Esophagus squamous epithelium (tissue), 5 donors: Measurements from ENCODE around the gene SCAPER. TPM values are rescaled to one million over a fixed set of nuclear protein-coding genes. Genes with fewer than 3 reads are reported as not detected.

Experiments
- DNase-seq: peaks from one replicate; lab custom pipeline; 2025; lab: John Stamatoyannopoulos, UW
- H3K27ac ChIP-seq, 4 donors: fragments of 200-600 bp; sonication (generic); one replicate each; pipeline ENCODE4 v1.5.1; 2016 to 2019; ENCODE audit warnings: mild to moderate bottlenecking in 1 of 4
- H3K27me3 ChIP-seq, 4 donors: fragments of 200-600 bp; sonication (generic); 1 replicate in 3 of 4; 2 replicates in 1 of 4; pipeline versions ENCODE4 v1.5.1 to v1.6.0; 2017 to 2021; ENCODE audit warnings: antibody characterized with exemption in 1 of 4
- H3K36me3 ChIP-seq, 3 donors: fragments of 200-600 bp; sonication (generic); one replicate each; pipeline ENCODE4 v1.5.1; 2016 to 2019
- H3K4me1 ChIP-seq, 3 donors: fragments of 200-600 bp; sonication (generic); one replicate each; pipeline ENCODE4 v1.5.1; 2017 to 2019
- H3K4me3 ChIP-seq, 4 donors: fragments of 200-600 bp; sonication (generic); 1 replicate in 3 of 4; 2 replicates in 1 of 4; pipeline ENCODE4 v1.5.1; 2016 to 2019; ENCODE audit warnings: mild to moderate bottlenecking in 2 of 4, moderate library complexity in 1 of 4
- H3K9me3 ChIP-seq, 3 donors: fragments of 200-600 bp; sonication (generic); one replicate each; pipeline ENCODE4 v1.5.1; 2016 to 2019
- CTCF ChIP-seq, 6 experiments: fragments of 450-650 bp in 4 of 6; fragments of 200-600 bp in 2 of 6; sonication (generic) in 2 of 6; IDR thresholded peaks; one replicate each; pipeline ENCODE4 v1.5.1; 2016 to 2019; ENCODE audit warnings: antibody characterized with exemption in 6 of 6, mild to moderate bottlenecking in 4 of 6, moderate library complexity in 4 of 6
- POLR2A ChIP-seq, 4 donors: fragments of 450-650 bp; IDR thresholded peaks; one replicate each; pipeline ENCODE4 v1.6.1; 2017; ENCODE audit warnings: antibody characterized with exemption in 4 of 4, mild to moderate bottlenecking in 4 of 4, moderate library complexity in 3 of 4
- WGBS, 2 donors: methylation state at CpG; one replicate each; pipeline ENCODE4 v1.1.5; 2018; 5-methylcytosine and 5-hydroxymethylcytosine counted together
- intact Hi-C: fragments of 100-400 bp; cut with DNase I; formaldehyde crosslinking; loops from one replicate; pipeline ENCODE4 v1.15.0; 2022
- total RNA-seq, 4 donors: library from RNA; depleted of rRNA; stranded (reverse); fragments of >200 nt; gene quantifications; one replicate each; pipeline ENCODE4 v1.1.0, GENCODE V29; 2016
- donor health status: DM: yes; HTN: yes; CAD: no.

The SCAPER gene
- total RNA-seq, 4 donors from 2014 or later: 18.3 to 30.1 (median 25.3) TPM

- intact Hi-C loops: no loop called here
- TF ChIP-seq POLR2A (IDR thresholded peaks at IDR 0.05) (no peak), CTCF (IDR thresholded peaks at IDR 0.05) (no peak)
- no peak for DNase-seq
Observed at GRCh38 chr15:76772776-76773175, 132.4 kb downstream of the SCAPER start.

GRCh38 chr15:76764004-76764403, 141.1 kb downstream of the SCAPER start:
- TF ChIP-seq CTCF (IDR thresholded peaks at IDR 0.05) (no peak), POLR2A (IDR thresholded peaks at IDR 0.05) (no peak)
- peaks cover 0 to 66% (median 5%) of the 10 kb centered on the region in 3 donors for H3K36me3 ChIP-seq
- H3K9me3 ChIP-seq: peaks cover 0 to 11% (median 0%) of the 10 kb centered on the region in 3 donors
- H3K27me3 ChIP-seq: no peaks in the 10 kb centered on the region
- no peaks in the 10 kb centered on the region for H3K4me1 ChIP-seq
- DNase-seq: no peak
- no peak overlapping the region for H3K4me3 ChIP-seq
- intact Hi-C loops: no loop called here
- no peak overlapping the region for H3K27ac ChIP-seq
- 87 to 97% methylated on average over 3 of the region's 3 CpGs for WGBS, 2 donors

More at GRCh38 chr15:76772776-76773175, 132.4 kb downstream of the SCAPER start:
- H3K9me3 ChIP-seq: peaks cover 0 to 4% (median 0%) of the 10 kb centered on the region in 3 donors
- no peak overlapping the region for H3K4me3 ChIP-seq
- H3K4me1 ChIP-seq: no peaks in the 10 kb centered on the region
- H3K36me3 ChIP-seq: peaks cover 0 to 19% (median 0%) of the 10 kb centered on the region in 3 donors
- no peaks in the 10 kb centered on the region for H3K27me3 ChIP-seq
- 79 to 84% methylated on average over 1 of the region's 1 CpG for WGBS, 2 donors
- H3K27ac ChIP-seq: no peak overlapping the region

GRCh38 chr15:76763554-76763953, 141.6 kb downstream of the SCAPER start:
- intact Hi-C loops: no loop called here
- TF ChIP-seq POLR2A (IDR thresholded peaks at IDR 0.05) (no peak), CTCF (IDR thresholded peaks at IDR 0.05) (no peak)
- H3K36me3 ChIP-seq: peaks cover 0 to 67% (median 5%) of the 10 kb centered on the region in 3 donors
- DNase-seq: no peak
- H3K27ac ChIP-seq: no peak overlapping the region
- 96 to 97% methylated on average over 2 of the region's 2 CpGs for WGBS, 2 donors
- no peak overlapping the region for H3K4me3 ChIP-seq
- peaks cover 0 to 11% (median 0%) of the 10 kb centered on the region in 3 donors for H3K9me3 ChIP-seq
- no peaks in the 10 kb centered on the region for H3K4me1 ChIP-seq
- no peaks in the 10 kb centered on the region for H3K27me3 ChIP-seq

- no peak for DNase-seq
- Histone ChIP-seq H3K9me3 (no peaks in the 10 kb centered on the region), H3K4me3 (no peak overlapping the region), H3K27me3 (no peaks in the 10 kb centered on the region), H3K36me3 (peaks cover 0 to 40% (median 0%) of the 10 kb centered on the region in 3 donors), H3K27ac (no peak overlapping the region), H3K4me1 (no peaks in the 10 kb centered on the region)
- TF ChIP-seq POLR2A (IDR thresholded peaks at IDR 0.05) (no peak), CTCF (IDR thresholded peaks at IDR 0.05) (no peak)
- intact Hi-C loops: no loop called here
Observed at GRCh38 chr15:76756381-76756780, 148.8 kb downstream of the SCAPER start.

GRCh38 chr15:76753771-76754170, 151.4 kb downstream of the SCAPER start:
- Histone ChIP-seq H3K4me3 (no peak overlapping the region), H3K36me3 (peaks cover 0 to 24% (median 0%) of the 10 kb centered on the region in 3 donors), H3K9me3 (no peaks in the 10 kb centered on the region), H3K27me3 (no peaks in the 10 kb centered on the region), H3K27ac (no peak overlapping the region), H3K4me1 (no peaks in the 10 kb centered on the region)
- intact Hi-C loops: no loop called here
- DNase-seq: no peak
- 81 to 90% methylated on average over 6 of the region's 6 CpGs for WGBS, 2 donors
- TF ChIP-seq CTCF (IDR thresholded peaks at IDR 0.05) (no peak), POLR2A (IDR thresholded peaks at IDR 0.05) (no peak)
